Left renal pelvis (tissue), 4 donors: ENCODE results near the gene DNAAF5. TPM values are rescaled to one million over a fixed set of nuclear protein-coding genes. Genes with fewer than 3 reads are reported as not detected.
A peak's percentile ranks its signal among the peaks of the same experiment; 100 is the strongest.

Source experiments
- DNase-seq, 4 donors: peaks; one replicate each; pipeline ENCODE4 v3.0.0-alpha.2; 2013; ENCODE audit warnings: low read depth in 4 of 4, low spot score in 3 of 4
- polyA plus RNA-seq, 4 donors: library from polyadenylated mRNA; unstranded; fragments of 120-200 nt; gene quantifications; one replicate each; pipeline ENCODE4 v1.2.1, GENCODE V29; 2013; ENCODE audit not compliant: insufficient read length in 4 of 4

Gene DNAAF5
- 10 to 100 TPM; 23.6 to 39.5 (median 30.9) TPM for polyA plus RNA-seq

- peak in 1 of 4 donors; percentile 72 for DNase-seq
These were observed at the start of gene DNAAF5 for GRCh38 chr7:726084-726853. TSS of gene DNAAF5 (plus strand) at chr7:726699. CDS start at chr7:726721, 22 bp downstream.

DNA sequence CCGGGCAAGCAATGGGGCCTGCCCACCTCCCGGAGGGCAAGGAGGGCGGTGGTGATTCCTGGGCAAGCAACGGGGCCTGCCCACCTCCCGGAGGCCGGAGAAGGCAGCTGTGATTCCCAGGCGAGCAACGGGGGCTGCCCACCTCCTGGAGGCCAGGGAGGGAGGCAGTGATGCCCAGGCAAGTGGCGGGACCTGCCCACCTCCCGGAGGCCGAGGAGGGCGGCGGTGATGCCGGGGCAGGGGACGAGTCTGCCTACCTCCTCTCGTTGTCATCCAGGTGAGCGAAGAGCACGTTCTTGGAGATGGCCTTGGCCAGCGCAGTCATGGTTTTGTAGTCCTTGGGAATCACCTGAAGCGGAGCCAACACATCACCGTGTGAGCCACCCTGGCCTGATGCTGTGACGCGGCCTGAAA, 49.5 kb upstream of the DNAAF5 start:
- DNase-seq, result no peak

GRCh38 chr7:680411-681127, 45.9 kb upstream of the DNAAF5 start:
- DNase-seq, result no peak

DNA sequence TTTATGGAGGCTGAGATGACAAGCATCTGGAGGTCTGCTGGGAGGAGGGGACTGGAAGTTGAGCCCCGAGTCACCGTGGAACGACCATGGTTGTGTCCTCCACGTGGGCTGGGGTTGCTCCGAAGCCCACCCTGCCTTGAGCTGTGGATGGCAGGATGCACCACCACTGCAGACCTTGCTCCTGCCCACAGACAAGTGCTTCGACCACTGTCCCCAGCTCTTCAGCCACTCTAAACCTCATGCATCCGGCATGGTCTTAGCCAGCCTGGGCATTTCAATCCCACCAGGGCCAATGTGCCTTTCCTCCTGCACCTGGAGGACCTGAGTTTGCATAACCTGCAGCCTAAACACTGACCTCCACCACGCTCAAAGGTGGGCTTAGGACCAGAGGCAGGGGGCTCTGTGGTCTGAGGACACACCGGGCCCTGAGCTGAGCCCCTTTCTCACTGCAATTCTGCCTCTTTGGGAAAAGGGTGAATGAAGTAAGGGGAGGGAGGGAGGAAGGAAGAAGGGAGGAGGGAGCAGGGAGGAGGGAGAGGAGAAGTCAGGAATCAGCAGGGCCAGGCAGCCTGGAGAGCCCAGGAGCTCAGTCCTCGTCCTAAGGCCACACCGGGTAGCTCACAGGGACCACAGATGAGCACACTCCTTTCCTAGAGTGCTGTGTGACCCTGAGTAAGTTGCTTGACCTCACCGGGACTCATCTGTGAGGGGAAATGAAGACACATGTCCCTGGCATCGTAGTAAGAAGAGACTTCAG, 44.8 kb upstream of the DNAAF5 start:
- DNase-seq, result no peak

- no peak for DNase-seq
These were observed 43.7 kb upstream of the DNAAF5 start for GRCh38 chr7:682810-683209.

GRCh38 chr7:683526-684205, 42.8 kb upstream of the DNAAF5 start:
- DNase-seq, result no peak

- DNase-seq, result no peak
These were observed 42.1 kb upstream of the DNAAF5 start for GRCh38 chr7:684416-684815.

DNA sequence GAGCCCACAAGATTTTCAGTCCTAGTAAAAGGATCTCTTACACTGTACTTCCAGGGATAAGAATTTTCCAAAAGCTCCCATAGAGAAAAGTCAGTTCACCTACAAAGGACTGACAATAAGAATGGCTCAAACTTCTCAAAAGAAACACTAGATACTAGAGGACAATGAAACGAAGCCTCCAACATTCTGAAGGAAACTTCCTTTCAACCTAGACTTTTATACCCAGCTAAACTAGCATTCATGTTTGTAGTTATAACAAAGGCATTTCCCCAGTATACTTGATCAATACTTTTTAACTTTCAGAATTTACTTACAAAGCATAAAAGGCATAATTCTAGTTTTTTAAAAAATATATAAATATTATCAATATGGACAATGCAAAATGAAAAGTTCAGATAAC, 41.0 kb upstream of the DNAAF5 start:
- DNase-seq, result no peak

DNA sequence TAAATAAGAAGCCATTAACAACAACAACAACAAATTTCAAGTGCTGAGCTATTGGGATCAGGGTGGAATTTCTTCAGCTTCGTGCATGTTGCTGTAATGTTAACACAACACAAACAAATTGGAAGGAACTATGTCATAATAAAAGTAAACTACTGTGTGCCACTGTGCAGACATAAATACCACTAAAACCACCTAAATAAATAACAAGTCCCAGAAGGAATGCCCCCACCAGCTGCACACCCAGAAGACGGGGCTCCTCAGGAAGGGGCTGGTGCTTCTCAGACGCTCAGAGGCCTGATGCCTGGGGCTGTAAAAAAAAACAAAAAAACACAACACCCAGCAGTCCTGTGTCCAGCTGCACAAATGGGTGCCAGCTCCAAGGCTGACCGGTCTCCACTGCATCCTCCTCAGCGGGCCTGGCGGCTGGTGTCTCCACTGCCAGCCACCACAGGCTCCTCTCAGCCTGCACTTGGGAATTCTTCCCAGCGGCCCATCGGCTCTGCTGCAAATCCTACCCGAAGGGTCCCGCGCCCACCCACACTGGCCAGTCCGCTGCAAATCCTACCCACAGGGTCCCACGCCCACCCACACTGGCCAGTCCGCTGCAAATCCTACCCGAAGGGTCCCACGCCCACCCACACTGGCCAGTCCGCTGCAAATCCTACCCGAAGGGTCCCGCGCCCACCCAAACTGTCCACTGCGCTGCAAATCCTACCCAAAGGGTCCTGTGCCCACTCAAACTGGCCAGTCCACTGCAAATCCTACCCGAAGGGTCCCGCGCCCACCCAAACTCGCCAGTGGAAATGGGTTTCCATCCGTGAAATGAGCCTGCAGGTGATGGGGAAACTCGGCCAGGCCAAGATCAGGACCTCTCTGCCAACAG, 35.8 kb upstream of the DNAAF5 start:
- no peak for DNase-seq

- no peak for DNase-seq
These were observed 35.0 kb upstream of the DNAAF5 start for GRCh38 chr7:691361-692045.

DNA sequence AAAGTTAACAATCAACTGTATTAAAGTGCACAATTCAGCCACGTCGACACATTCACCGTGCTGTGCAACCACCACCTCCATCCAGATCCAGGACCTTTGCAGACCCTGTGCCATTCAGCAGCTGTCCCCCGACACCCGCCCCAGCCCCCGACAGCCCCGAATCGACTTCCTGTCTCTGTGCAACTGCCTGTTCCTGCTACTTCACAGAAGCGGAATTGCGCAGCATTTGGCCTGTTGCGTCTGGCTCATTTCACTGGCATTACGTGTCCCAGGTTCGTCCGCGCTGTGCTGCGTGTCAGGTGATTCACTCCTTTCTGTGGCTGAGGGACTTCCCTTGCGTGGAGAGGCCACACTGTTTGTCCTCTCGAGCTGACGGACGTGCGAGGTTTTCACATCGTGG, 33.2 kb upstream of the DNAAF5 start:
- DNase-seq, result no peak

DNA sequence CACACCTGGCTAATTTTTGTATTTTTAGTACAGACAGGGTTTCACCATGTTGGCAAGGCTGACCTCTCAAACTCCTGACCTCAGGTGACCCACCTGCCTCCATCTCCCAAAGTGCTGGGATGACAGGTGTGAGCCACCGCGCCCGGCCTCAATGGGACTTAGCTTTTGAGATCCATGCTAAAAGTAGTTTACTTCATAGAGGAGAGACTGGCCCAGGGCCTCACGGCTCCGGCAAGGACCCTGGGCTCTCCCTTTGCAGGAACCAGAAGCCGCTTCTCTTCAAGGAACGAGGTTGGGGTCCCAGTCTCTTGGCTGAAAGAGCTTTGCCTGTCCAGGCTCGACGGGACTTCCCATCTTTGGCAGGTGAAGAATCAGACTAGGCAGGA, 30.1 kb upstream of the DNAAF5 start:
- no peak for DNase-seq

DNA sequence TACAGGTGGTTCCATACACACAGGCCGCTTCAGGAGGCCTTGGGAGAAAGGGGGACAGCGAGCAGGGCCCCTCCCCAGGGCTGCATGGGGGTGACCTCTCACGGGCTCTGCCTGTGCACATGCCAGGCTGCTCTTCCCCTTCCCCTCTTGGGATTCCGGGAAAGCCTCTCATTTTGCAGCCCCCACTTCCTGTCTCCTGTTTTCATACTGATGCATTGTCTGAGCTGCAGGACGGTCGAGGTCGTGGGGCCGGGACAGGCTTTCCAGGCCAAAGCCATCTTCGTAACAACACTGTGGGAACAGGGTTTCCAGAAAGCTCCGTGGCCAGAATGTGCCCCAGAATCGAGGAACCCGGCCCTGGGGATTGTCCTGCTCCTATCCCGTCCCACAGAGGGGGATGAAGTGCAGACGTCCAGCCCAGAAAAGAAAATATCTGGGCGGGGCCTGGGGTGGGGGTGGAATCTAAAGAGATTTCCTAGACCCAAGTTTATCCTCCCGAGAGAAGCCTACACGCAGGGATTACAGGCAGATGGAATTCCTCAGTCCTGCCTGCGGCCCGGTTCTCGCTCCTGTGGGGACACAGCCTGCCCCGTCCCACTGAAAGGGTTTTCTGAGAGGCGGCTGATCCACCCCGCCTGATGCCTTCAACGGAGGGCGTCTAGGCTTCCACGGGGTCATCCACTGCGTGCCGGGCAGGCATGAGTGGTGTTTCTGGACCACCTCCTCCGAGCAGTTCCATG, 29.5 kb upstream of the DNAAF5 start:
- DNase-seq, result no peak

- DNase-seq, result no peak
These were observed 27.7 kb upstream of the DNAAF5 start for GRCh38 chr7:698515-699475.

- DNase-seq, result no peak
These were observed 26.9 kb upstream of the DNAAF5 start for GRCh38 chr7:699476-700170.

DNA sequence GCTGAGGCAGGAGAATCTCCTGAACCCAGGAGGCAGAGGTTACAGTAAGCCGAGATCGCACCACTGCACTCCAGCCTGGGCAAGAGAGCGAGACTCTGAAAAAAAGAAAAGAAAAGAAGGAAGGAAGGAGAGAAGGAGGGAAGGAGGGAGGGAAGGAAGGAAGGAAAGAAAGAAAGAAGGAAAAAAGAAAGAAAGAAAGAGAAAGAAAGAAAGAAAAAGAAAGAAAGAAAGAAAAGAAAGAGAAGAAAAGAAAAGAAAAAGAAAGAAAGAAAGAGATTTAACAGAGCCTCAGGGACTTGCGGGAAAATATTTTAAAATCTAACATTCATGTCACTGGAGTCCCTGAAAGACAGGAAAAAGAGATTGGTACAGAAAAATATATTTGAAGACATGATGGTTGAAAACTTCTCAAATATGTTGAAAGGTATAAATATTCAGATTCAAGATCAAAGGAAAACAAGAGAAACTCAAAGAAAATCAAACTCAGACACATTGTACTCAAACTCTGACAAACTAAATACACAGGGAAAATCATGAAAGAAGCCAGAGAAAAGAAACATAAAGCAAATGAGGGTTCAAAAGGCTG, 25.3 kb upstream of the DNAAF5 start:
- DNase-seq, result no peak
